Kidney (tissue), 14 donors: ENCODE results near the gene SOHLH2. TPM values are rescaled to one million over a fixed set of nuclear protein-coding genes. Genes with fewer than 3 reads are reported as not detected.
A peak's percentile ranks its signal among the peaks of the same experiment; 100 is the strongest.

Source experiments
- DNase-seq, 5 donors: peaks; one replicate each; pipeline ENCODE4 v3.0.0-alpha.2; 2013 to 2020
- FAIRE-seq: peaks from 2 replicates; lab custom pipeline; 2012; peaks lifted over from hg19 to GRCh38; lab: Jason Lieb, UNC
- H3K27ac ChIP-seq, 2 donors: one replicate each; pipeline ENCODE4 v1.7.0; 2013; ENCODE audit warnings: low read depth in 2 of 2, low read length in 2 of 2, inconsistent platforms in 1 of 2
- H3K27me3 ChIP-seq: one replicate; pipeline ENCODE4 v1.7.1; 2013; ENCODE audit warnings: low read length, inconsistent platforms; ENCODE audit not compliant: control insufficient read depth, insufficient read depth
- H3K36me3 ChIP-seq, 3 donors: one replicate each; pipeline versions ENCODE4 v1.7.0 to v1.7.1; 2013; ENCODE audit warnings: low read length in 3 of 3, control low read depth in 1 of 3, inconsistent platforms in 1 of 3; ENCODE audit not compliant: insufficient read depth in 3 of 3, control insufficient read depth in 2 of 3
- H3K4me1 ChIP-seq, 3 donors: one replicate each; pipeline versions ENCODE4 v1.7.0 to v1.7.1; 2013; ENCODE audit warnings: low read length in 3 of 3, inconsistent platforms in 1 of 3, low read depth in 1 of 3; ENCODE audit not compliant: control insufficient read depth in 2 of 3, insufficient read depth in 2 of 3
- H3K4me3 ChIP-seq, 3 donors: one replicate each; pipeline versions ENCODE4 v1.7.0 to v1.8.1; 2013; ENCODE audit warnings: low read length in 3 of 3, control low read depth in 1 of 3, inconsistent platforms in 1 of 3
- H3K9ac ChIP-seq, 3 donors: one replicate each; pipeline versions ENCODE4 v1.7.0 to v1.7.1; 2013; ENCODE audit warnings: low read length in 3 of 3, control low read depth in 1 of 3, inconsistent platforms in 1 of 3
- H3K9me3 ChIP-seq, 3 donors: one replicate each; pipeline versions ENCODE4 v1.7.0 to v1.7.1; 2013; ENCODE audit warnings: low read length in 3 of 3, control low read depth in 1 of 3, inconsistent platforms in 1 of 3; ENCODE audit not compliant: control insufficient read depth in 2 of 3, insufficient read depth in 1 of 3
- CTCF ChIP-seq: IDR thresholded peaks from 3 replicates; pipeline ENCODE4 v1.5.1; 2012; ENCODE audit warnings: mild to moderate bottlenecking, moderate library complexity, borderline replicate concordance; ENCODE audit not compliant: insufficient read depth; ENCODE audit errors: extremely low read depth
- intact Hi-C: fragments of 100-400 bp; cut with DNase I; formaldehyde crosslinking; loops from one replicate; pipeline ENCODE4 v1.11.1; 2022
- polyA plus RNA-seq: library from polyadenylated mRNA; stranded (reverse); fragments of 350-450 nt; fragmentation: Illumina TruSeq; extraction: RNeasy Lipid Tissue Mini Kit (QIAGEN cat#74804); gene quantifications from one replicate; pipeline ENCODE4 v1.2.3, GENCODE V29; 2014; ENCODE audit warnings: low read depth, low replicate concordance; ENCODE audit not compliant: insufficient read depth
- total RNA-seq: library from RNA; stranded (reverse); fragmentation: NEBNext Ultra II Directional; extraction: Animal tissue kit (Norgen Biotek cat#: 25700); gene quantifications from one replicate; pipeline ENCODE4 v1.2.1, GENCODE V29; 2021
- donor health status: control.
- donor health status: control.
- donor health status: control.
- donor health status: control.
- donor health status: control.
- donor health status: DM: yes; HTN: yes; CAD: no.
- donor health status: Normal renal cell carcinoma (clear cell type).

SOHLH2 gene
- total and polyA plus RNA-seq, 2 donors from 2014 or later, result 0.17 to 0.54 TPM

GRCh38 chr13:36157480-36157879 is 56.9 kb downstream of the SOHLH2 start:
- intact Hi-C loops, result no loop called here
- no peak for TF ChIP-seq CTCF
- FAIRE-seq (no peak), DNase-seq (no peak)
- no peaks in the 10 kb centered on the region for H3K9me3 ChIP-seq
- H3K27me3 ChIP-seq, result no peaks in the 10 kb centered on the region
- H3K36me3 ChIP-seq, result no peaks in the 10 kb centered on the region
- no peaks in the 10 kb centered on the region for H3K4me1 ChIP-seq
- H3K27ac ChIP-seq, result no peak overlapping the region
- no peak overlapping the region for H3K9ac ChIP-seq
- H3K4me3 ChIP-seq, result no peak overlapping the region

DNA sequence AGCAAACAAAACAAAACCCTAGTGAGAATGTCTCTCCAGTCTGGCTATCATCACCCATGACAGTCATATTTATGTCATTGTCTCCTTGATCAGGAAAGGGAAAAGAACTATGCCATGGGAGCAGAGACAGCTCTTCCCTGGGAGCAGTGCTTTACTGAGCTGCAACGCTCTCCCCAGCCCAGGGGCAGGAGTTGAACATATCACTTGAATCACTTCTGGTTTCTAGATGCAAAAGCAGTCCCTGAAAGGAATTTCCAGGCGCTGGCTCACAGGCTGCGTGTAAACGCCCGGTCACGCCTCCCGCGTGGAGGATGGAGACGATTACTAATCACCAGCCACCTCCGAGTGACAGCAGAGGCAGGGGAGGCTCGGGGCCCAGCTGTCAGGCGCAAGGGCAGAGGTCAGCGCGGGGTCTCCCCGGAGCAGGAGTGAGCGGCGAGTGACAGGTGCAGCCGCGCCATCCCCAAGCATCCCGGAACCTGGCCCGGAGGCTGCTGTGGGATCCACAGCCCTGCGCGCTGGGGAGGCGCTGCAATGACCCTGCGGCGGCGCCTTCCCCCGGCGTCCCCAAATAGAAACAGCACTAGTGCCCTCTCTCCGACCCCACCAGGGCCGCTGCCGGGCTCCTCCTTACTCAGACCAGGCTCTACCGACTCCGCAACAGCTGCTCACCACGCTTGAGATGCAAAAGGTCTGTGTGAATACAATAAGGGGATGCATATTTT is 59.6 kb downstream of the SOHLH2 start:
- H3K9ac ChIP-seq, result no peak overlapping the region
- H3K27me3 ChIP-seq, result no peaks in the 10 kb centered on the region
- DNase-seq (peak; percentile 43 to 74 (median 54)), FAIRE-seq (no peak)
- H3K27ac ChIP-seq, result no peak overlapping the region
- no peak for TF ChIP-seq CTCF
- H3K4me3 ChIP-seq, result no peak overlapping the region
- no peaks in the 10 kb centered on the region for H3K9me3 ChIP-seq
- intact Hi-C loops, result no loop called here
- H3K4me1 ChIP-seq, result no peaks in the 10 kb centered on the region
- no peaks in the 10 kb centered on the region for H3K36me3 ChIP-seq

GRCh38 chr13:36151591-36151990 is 62.8 kb downstream of the SOHLH2 start:
- Histone ChIP-seq H3K27me3 (no peaks in the 10 kb centered on the region), H3K4me1 (no peaks in the 10 kb centered on the region), H3K27ac (no peak overlapping the region), H3K9me3 (no peaks in the 10 kb centered on the region), H3K9ac (no peak overlapping the region), H3K36me3 (no peaks in the 10 kb centered on the region), H3K4me3 (no peak overlapping the region)
- DNase-seq, result no peak
- intact Hi-C loops, result no loop called here
- TF ChIP-seq CTCF, result no peak
- FAIRE-seq, result no peak
